Keratinocyte (primary cell): ENCODE data around the gene TMEM94. TPM values are rescaled to one million over a fixed set of nuclear protein-coding genes. Genes with fewer than 3 reads are reported as not detected.
A peak's percentile ranks its signal among the peaks of the same experiment; 100 is the strongest.

Experiments used
- DNase-seq: peaks from one replicate; pipeline ENCODE4 v3.0.0-alpha.2; 2011; ENCODE audit warnings: low read depth, missing footprints, low spot score
- FAIRE-seq: peaks from 2 replicates; lab custom pipeline; 2011; peaks lifted over from hg19 to GRCh38; lab: Jason Lieb, UNC
- H2AFZ ChIP-seq: 2 replicates; pipeline ENCODE4 v1.6.0; 2012; ENCODE audit warnings: low read length, control low read depth, inconsistent platforms; ENCODE audit not compliant: control insufficient read depth
- H3K27ac ChIP-seq: 2 replicates; pipeline ENCODE4 v1.5.1; 2011; ENCODE audit warnings: low read length; ENCODE audit not compliant: control insufficient read depth, insufficient read depth
- H3K27me3 ChIP-seq: 3 replicates; pipeline ENCODE4 v1.6.0; 2011; ENCODE audit warnings: low read length; ENCODE audit not compliant: control insufficient read depth, insufficient read depth; ENCODE audit errors: extremely low read depth
- H3K36me3 ChIP-seq, 2 experiments: 2 replicates in 1 of 2; 3 replicates in 1 of 2; pipeline ENCODE4 v1.5.1; 2011; ENCODE audit warnings: low read length in 2 of 2, mild to moderate bottlenecking in 1 of 2; ENCODE audit not compliant: control insufficient read depth in 2 of 2, insufficient read depth in 2 of 2; ENCODE audit errors: extremely low read depth in 1 of 2
- H3K4me1 ChIP-seq: 3 replicates; pipeline ENCODE4 v1.5.1; 2011; ENCODE audit warnings: low read length; ENCODE audit not compliant: control insufficient read depth, insufficient read depth; ENCODE audit errors: extremely low read depth
- H3K4me2 ChIP-seq: 3 replicates; pipeline ENCODE4 v1.6.0; 2011; ENCODE audit warnings: low read depth, low read length; ENCODE audit not compliant: control insufficient read depth, insufficient read depth; ENCODE audit errors: extremely low read depth
- H3K4me3 ChIP-seq, 3 experiments: fragments of 200-600 bp in 1 of 3; sonication (generic) in 1 of 3; 2 replicates in 2 of 3; 3 replicates in 1 of 3; pipeline ENCODE4 v1.5.1; 2011 to 2016; ENCODE audit warnings: low read length in 3 of 3, mild to moderate bottlenecking in 3 of 3, control low read depth in 2 of 3, inconsistent platforms in 1 of 3, low read depth in 1 of 3, mixed read lengths in 1 of 3, mixed run types in 1 of 3, moderate library complexity in 1 of 3; ENCODE audit not compliant: control insufficient read depth in 2 of 3, insufficient read depth in 2 of 3; ENCODE audit errors: extremely low read depth in 1 of 3
- H3K79me2 ChIP-seq: 2 replicates; pipeline ENCODE4 v1.6.0; 2012; ENCODE audit warnings: low read length; ENCODE audit not compliant: control insufficient read depth, insufficient read depth
- H3K9ac ChIP-seq: 3 replicates; pipeline ENCODE4 v1.6.0; 2011; ENCODE audit warnings: low read length; ENCODE audit not compliant: control insufficient read depth, insufficient read depth; ENCODE audit errors: extremely low read depth
- H3K9me1 ChIP-seq: 3 replicates; pipeline ENCODE4 v1.6.0; 2011; ENCODE audit warnings: low read length; ENCODE audit not compliant: control insufficient read depth, insufficient read depth; ENCODE audit errors: extremely low read depth
- H3K9me3 ChIP-seq: 2 replicates; pipeline ENCODE4 v1.5.1; 2012; ENCODE audit warnings: low read depth, low read length; ENCODE audit not compliant: control insufficient read depth
- H4K20me1 ChIP-seq: 3 replicates; pipeline ENCODE4 v1.6.0; 2011; ENCODE audit warnings: low read length; ENCODE audit not compliant: control insufficient read depth, insufficient read depth; ENCODE audit errors: extremely low read depth
- EZH2 ChIP-seq: IDR thresholded peaks from one replicate; pipeline ENCODE4 v1.6.1; 2012; ENCODE audit warnings: inconsistent platforms, mild to moderate bottlenecking, low read length, moderate library complexity
- dilution Hi-C: fragments of 300-500 bp; cut with MboI; formaldehyde crosslinking; loops from one replicate; pipeline ENCODE4 v1.7.0; 2020; ENCODE audit warnings: low sequenced_read_pairs; ENCODE audit not compliant: extremely low pct_ligation_motif_present
- polyA plus RNA-seq, 5 experiments: library from polyadenylated mRNA; depleted of rRNA in 3 of 5; stranded (reverse) in 3 of 5; stranded (forward) in 1 of 5; unstranded in 1 of 5; fragments of >200 nt; gene quantifications; 1 replicate in 1 of 5; 2 replicates in 3 of 5; 3 replicates in 1 of 5; pipeline versions ENCODE4 v1.2.1 to v1.2.3, GENCODE V29; 2011 to 2012; ENCODE audit warnings: missing spikeins in 2 of 5, low read depth in 1 of 5, low replicate concordance in 1 of 5
- TF ChIP-seq, protein P1 (sequence below), 3 experiments: IDR thresholded peaks in 1 of 3; conservative IDR thresholded peaks in 1 of 3; optimal IDR thresholded peaks in 1 of 3; 2 replicates in 2 of 3; 3 replicates in 1 of 3; pipeline versions ENCODE3 to v1.5.1; 2011; ENCODE audit warnings: low read length in 3 of 3, mild to moderate bottlenecking in 3 of 3, moderate library complexity in 2 of 3, control low read depth in 1 of 3, inconsistent platforms in 1 of 3; ENCODE audit not compliant: insufficient read depth in 2 of 3; ENCODE audit errors: extremely low read depth in 1 of 3

Gene TMEM94
- polyA plus RNA-seq, 1 donor (not counting 4 experiments of a cell fraction or from before 2014, with no cell fraction given): 13.6 TPM

GRCh38 chr17:75513641-75514000 lies 57.2 kb downstream of the TMEM94 start:
- dilution Hi-C loops: no loop called here
- TF ChIP-seq EZH2: no peak
- TF ChIP-seq, protein P1, sequence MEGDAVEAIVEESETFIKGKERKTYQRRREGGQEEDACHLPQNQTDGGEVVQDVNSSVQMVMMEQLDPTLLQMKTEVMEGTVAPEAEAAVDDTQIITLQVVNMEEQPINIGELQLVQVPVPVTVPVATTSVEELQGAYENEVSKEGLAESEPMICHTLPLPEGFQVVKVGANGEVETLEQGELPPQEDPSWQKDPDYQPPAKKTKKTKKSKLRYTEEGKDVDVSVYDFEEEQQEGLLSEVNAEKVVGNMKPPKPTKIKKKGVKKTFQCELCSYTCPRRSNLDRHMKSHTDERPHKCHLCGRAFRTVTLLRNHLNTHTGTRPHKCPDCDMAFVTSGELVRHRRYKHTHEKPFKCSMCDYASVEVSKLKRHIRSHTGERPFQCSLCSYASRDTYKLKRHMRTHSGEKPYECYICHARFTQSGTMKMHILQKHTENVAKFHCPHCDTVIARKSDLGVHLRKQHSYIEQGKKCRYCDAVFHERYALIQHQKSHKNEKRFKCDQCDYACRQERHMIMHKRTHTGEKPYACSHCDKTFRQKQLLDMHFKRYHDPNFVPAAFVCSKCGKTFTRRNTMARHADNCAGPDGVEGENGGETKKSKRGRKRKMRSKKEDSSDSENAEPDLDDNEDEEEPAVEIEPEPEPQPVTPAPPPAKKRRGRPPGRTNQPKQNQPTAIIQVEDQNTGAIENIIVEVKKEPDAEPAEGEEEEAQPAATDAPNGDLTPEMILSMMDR (optimal IDR thresholded peaks at IDR 0.05 in 1 of 3, IDR thresholded peaks at IDR 0.05 in 1 of 3, conservative IDR thresholded peaks at IDR 0.05 in 1 of 3; ENCODE audit: extremely low read depth in 1 of 3, insufficient read depth in 2 of 3, low read length in 3 of 3): no peak
- Histone ChIP-seq H3K9me3 (no peaks in the 10 kb centered on the region), H3K27ac (peak overlapping the region; percentile 6), H3K36me3 (peaks cover 4 to 20% of the 10 kb centered on the region in 2 experiments), H3K4me3 (peak overlapping the region in 1 of 3 experiments; percentile 40), H3K9me1 (peaks cover 7% of the 10 kb centered on the region), H3K27me3 (no peaks in the 10 kb centered on the region), H4K20me1 (peaks cover 11% of the 10 kb centered on the region), H3K4me1 (peaks cover 40% of the 10 kb centered on the region), H3K79me2 (peaks cover 28% of the 10 kb centered on the region), H3K9ac (peak overlapping the region; percentile 15), H2AFZ (no peak overlapping the region), H3K4me2 (peak overlapping the region; percentile 60)
- no peak for FAIRE-seq
- DNase-seq: no peak

DNA sequence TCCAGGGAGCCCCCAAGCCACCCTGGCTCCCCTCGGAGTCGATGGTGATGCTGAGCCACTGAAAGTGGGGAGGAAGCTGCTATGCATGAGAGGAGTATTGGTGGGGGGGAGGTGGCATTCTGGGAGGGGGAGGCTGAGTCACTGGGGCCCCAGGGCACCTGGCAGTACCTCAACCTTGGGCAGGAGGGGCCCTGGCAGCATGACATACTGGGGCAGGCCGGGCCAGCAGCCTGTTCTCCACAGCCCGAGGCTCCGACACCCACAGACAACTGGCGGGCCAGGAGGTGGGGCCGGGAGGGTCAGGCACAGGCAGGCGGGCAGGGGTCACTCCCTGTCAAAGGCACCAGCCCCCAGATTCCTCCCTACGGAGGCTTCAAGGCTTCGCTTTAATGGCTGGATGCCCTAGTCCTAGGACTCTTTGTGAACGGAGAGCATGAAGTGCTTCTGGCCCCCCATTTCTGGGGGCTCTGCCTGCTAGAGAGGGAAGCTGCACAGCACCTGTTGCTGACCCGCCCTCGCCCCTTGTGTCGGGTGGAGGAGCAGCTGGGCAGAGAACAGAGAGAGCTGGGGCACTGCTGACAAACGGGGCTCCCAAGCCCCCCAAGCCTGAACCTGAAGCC lies 58.0 kb downstream of the TMEM94 start:
- H4K20me1 ChIP-seq: peaks cover 11% of the 10 kb centered on the region
- H3K4me2 ChIP-seq: peak overlapping the region; percentile 60
- DNase-seq: no peak

More for the DNA sequence above, 58.0 kb downstream of the TMEM94 start:
- Histone ChIP-seq H3K9ac (peak overlapping the region; percentile 76), H2AFZ (no peak overlapping the region), H3K9me3 (no peaks in the 10 kb centered on the region), H3K79me2 (peaks cover 26% of the 10 kb centered on the region), H3K27ac (peak overlapping the region; percentile 29), H3K9me1 (peaks cover 7% of the 10 kb centered on the region), H3K4me1 (peaks cover 32% of the 10 kb centered on the region), H3K4me3 (peak overlapping the region; percentile 59 to 85 (median 63)), H3K27me3 (no peaks in the 10 kb centered on the region), H3K36me3 (peaks cover 4 to 18% of the 10 kb centered on the region in 2 experiments)
- dilution Hi-C loops: no loop called here
- TF ChIP-seq, protein P1 (optimal IDR thresholded peaks at IDR 0.05 in 1 of 3, IDR thresholded peaks at IDR 0.05 in 1 of 3, conservative IDR thresholded peaks at IDR 0.05 in 1 of 3; ENCODE audit: extremely low read depth in 1 of 3, insufficient read depth in 2 of 3, low read length in 3 of 3): no peak
- no peak for TF ChIP-seq EZH2
- no peak for FAIRE-seq
